EH (cell line): ENCODE data around the gene PICK1.

Experiments
- DNase-seq: peaks from one replicate; pipeline ENCODE4 v3.0.0-alpha.2; 2015; ENCODE audit warnings: low read depth

The PICK1 gene

GRCh38 chr22:38088629-38089473 lies 31.6 kb downstream of the PICK1 start:
- peak; percentile 28 for DNase-seq

GRCh38 chr22:38089474-38089851 lies 32.3 kb downstream of the PICK1 start:
- no peak for DNase-seq

- no peak for DNase-seq
Measured at GRCh38 chr22:38097058-38097457, 39.9 kb downstream of the PICK1 start.

GRCh38 chr22:38097557-38098409 lies 40.6 kb downstream of the PICK1 start:
- DNase-seq: no peak

GRCh38 chr22:38098410-38099249 lies 41.4 kb downstream of the PICK1 start:
- DNase-seq: peak; percentile 76

- no peak for DNase-seq
Measured at GRCh38 chr22:38103641-38104040, 46.4 kb downstream of the PICK1 start.

- peak; percentile 42 for DNase-seq
Measured at GRCh38 chr22:38104084-38104483, 46.9 kb downstream of the PICK1 start.

- no peak for DNase-seq
Measured at GRCh38 chr22:38106814-38107578, 49.8 kb downstream of the PICK1 start.

- peak; percentile 65 for DNase-seq
Measured at GRCh38 chr22:38107692-38108515, 50.7 kb downstream of the PICK1 start.

- DNase-seq: no peak
Measured at GRCh38 chr22:38108561-38109319, 51.5 kb downstream of the PICK1 start.

GRCh38 chr22:38109371-38110001 lies 52.3 kb downstream of the PICK1 start:
- DNase-seq: no peak

GRCh38 chr22:38110008-38110862 lies 53.0 kb downstream of the PICK1 start, which contains the start of gene BAIAP2L2:
TSS of gene BAIAP2L2 (minus strand) at chr22:38110684. CDS start at chr22:38110525, 159 bp downstream.
- DNase-seq: no peak

GRCh38 chr22:38110863-38111852 lies 54.0 kb downstream of the PICK1 start:
- DNase-seq: no peak

GRCh38 chr22:38111925-38112355 lies 54.7 kb downstream of the PICK1 start:
- no peak for DNase-seq

GRCh38 chr22:38112381-38112780 lies 55.2 kb downstream of the PICK1 start:
- no peak for DNase-seq

GRCh38 chr22:38114484-38115398 lies 57.5 kb downstream of the PICK1 start:
- DNase-seq: peak; percentile 88
